Keratinocyte (primary cell): ENCODE results near the gene KDM3A. TPM values are rescaled to one million over a fixed set of nuclear protein-coding genes. Genes with fewer than 3 reads are reported as not detected.

Experiments
- DNase-seq: peaks from one replicate; pipeline ENCODE4 v3.0.0-alpha.2; 2011; ENCODE audit warnings: low read depth, missing footprints, low spot score
- FAIRE-seq: peaks from 2 replicates; lab custom pipeline; 2011; peaks lifted over from hg19 to GRCh38; lab: Jason Lieb, UNC
- H2AFZ ChIP-seq: 2 replicates; pipeline ENCODE4 v1.6.0; 2012; ENCODE audit warnings: low read length, control low read depth, inconsistent platforms; ENCODE audit not compliant: control insufficient read depth
- H3K27ac ChIP-seq: 2 replicates; pipeline ENCODE4 v1.5.1; 2011; ENCODE audit warnings: low read length; ENCODE audit not compliant: control insufficient read depth, insufficient read depth
- H3K27me3 ChIP-seq: 3 replicates; pipeline ENCODE4 v1.6.0; 2011; ENCODE audit warnings: low read length; ENCODE audit not compliant: control insufficient read depth, insufficient read depth; ENCODE audit errors: extremely low read depth
- H3K36me3 ChIP-seq, 2 experiments: 2 replicates in 1 of 2; 3 replicates in 1 of 2; pipeline ENCODE4 v1.5.1; 2011; ENCODE audit warnings: low read length in 2 of 2, mild to moderate bottlenecking in 1 of 2; ENCODE audit not compliant: control insufficient read depth in 2 of 2, insufficient read depth in 2 of 2; ENCODE audit errors: extremely low read depth in 1 of 2
- H3K4me1 ChIP-seq: 3 replicates; pipeline ENCODE4 v1.5.1; 2011; ENCODE audit warnings: low read length; ENCODE audit not compliant: control insufficient read depth, insufficient read depth; ENCODE audit errors: extremely low read depth
- H3K4me2 ChIP-seq: 3 replicates; pipeline ENCODE4 v1.6.0; 2011; ENCODE audit warnings: low read depth, low read length; ENCODE audit not compliant: control insufficient read depth, insufficient read depth; ENCODE audit errors: extremely low read depth
- H3K4me3 ChIP-seq, 3 experiments: fragments of 200-600 bp in 1 of 3; sonication (generic) in 1 of 3; 2 replicates in 2 of 3; 3 replicates in 1 of 3; pipeline ENCODE4 v1.5.1; 2011 to 2016; ENCODE audit warnings: low read length in 3 of 3, mild to moderate bottlenecking in 3 of 3, control low read depth in 2 of 3, inconsistent platforms in 1 of 3, low read depth in 1 of 3, mixed read lengths in 1 of 3, mixed run types in 1 of 3, moderate library complexity in 1 of 3; ENCODE audit not compliant: control insufficient read depth in 2 of 3, insufficient read depth in 2 of 3; ENCODE audit errors: extremely low read depth in 1 of 3
- H3K79me2 ChIP-seq: 2 replicates; pipeline ENCODE4 v1.6.0; 2012; ENCODE audit warnings: low read length; ENCODE audit not compliant: control insufficient read depth, insufficient read depth
- H3K9ac ChIP-seq: 3 replicates; pipeline ENCODE4 v1.6.0; 2011; ENCODE audit warnings: low read length; ENCODE audit not compliant: control insufficient read depth, insufficient read depth; ENCODE audit errors: extremely low read depth
- H3K9me1 ChIP-seq: 3 replicates; pipeline ENCODE4 v1.6.0; 2011; ENCODE audit warnings: low read length; ENCODE audit not compliant: control insufficient read depth, insufficient read depth; ENCODE audit errors: extremely low read depth
- H3K9me3 ChIP-seq: 2 replicates; pipeline ENCODE4 v1.5.1; 2012; ENCODE audit warnings: low read depth, low read length; ENCODE audit not compliant: control insufficient read depth
- H4K20me1 ChIP-seq: 3 replicates; pipeline ENCODE4 v1.6.0; 2011; ENCODE audit warnings: low read length; ENCODE audit not compliant: control insufficient read depth, insufficient read depth; ENCODE audit errors: extremely low read depth
- EZH2 ChIP-seq: IDR thresholded peaks from one replicate; pipeline ENCODE4 v1.6.1; 2012; ENCODE audit warnings: inconsistent platforms, mild to moderate bottlenecking, low read length, moderate library complexity
- dilution Hi-C: fragments of 300-500 bp; cut with MboI; formaldehyde crosslinking; loops from one replicate; pipeline ENCODE4 v1.7.0; 2020; ENCODE audit warnings: low sequenced_read_pairs; ENCODE audit not compliant: extremely low pct_ligation_motif_present
- polyA plus RNA-seq, 5 experiments: library from polyadenylated mRNA; depleted of rRNA in 3 of 5; stranded (reverse) in 3 of 5; stranded (forward) in 1 of 5; unstranded in 1 of 5; fragments of >200 nt; gene quantifications; 1 replicate in 1 of 5; 2 replicates in 3 of 5; 3 replicates in 1 of 5; pipeline versions ENCODE4 v1.2.1 to v1.2.3, GENCODE V29; 2011 to 2012; ENCODE audit warnings: missing spikeins in 2 of 5, low read depth in 1 of 5, low replicate concordance in 1 of 5
- TF ChIP-seq, protein P1 (sequence below), 3 experiments: IDR thresholded peaks in 1 of 3; conservative IDR thresholded peaks in 1 of 3; optimal IDR thresholded peaks in 1 of 3; 2 replicates in 2 of 3; 3 replicates in 1 of 3; pipeline versions ENCODE3 to v1.5.1; 2011; ENCODE audit warnings: low read length in 3 of 3, mild to moderate bottlenecking in 3 of 3, moderate library complexity in 2 of 3, control low read depth in 1 of 3, inconsistent platforms in 1 of 3; ENCODE audit not compliant: insufficient read depth in 2 of 3; ENCODE audit errors: extremely low read depth in 1 of 3

The KDM3A gene
- polyA plus RNA-seq, 1 donor (not counting 4 experiments of a cell fraction or from before 2014, with no cell fraction given), result 32.9 TPM

DNA sequence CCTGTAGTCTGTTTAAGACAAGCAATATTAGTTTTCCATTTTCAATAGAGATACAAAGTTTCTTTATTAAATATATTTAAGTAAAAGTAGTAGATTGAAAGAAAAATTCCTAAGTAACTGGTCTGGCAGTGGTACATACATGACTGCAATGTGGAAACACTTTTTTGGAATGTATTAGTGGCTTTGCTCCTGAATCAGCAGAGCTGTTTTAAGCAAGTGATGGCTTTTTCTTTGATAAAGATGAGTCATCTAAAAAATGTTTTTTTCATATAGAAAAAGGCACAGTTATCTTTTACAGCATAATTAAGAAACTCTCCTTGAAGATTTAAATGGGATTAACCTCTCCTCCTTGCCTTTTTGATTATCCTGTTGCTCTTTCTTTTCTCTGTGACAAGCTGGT, 34.9 kb downstream of the KDM3A start:
- no peaks in the 10 kb centered on the region for H3K79me2 ChIP-seq
- H3K4me3 ChIP-seq, result no peak overlapping the region
- peaks cover 17 to 24% of the 10 kb centered on the region in 2 experiments for H3K36me3 ChIP-seq
- no peaks in the 10 kb centered on the region for H3K4me1 ChIP-seq
- no peaks in the 10 kb centered on the region for H3K9me1 ChIP-seq
- no peak overlapping the region for H2AFZ ChIP-seq
- dilution Hi-C loops, result no loop called here
- H4K20me1 ChIP-seq, result no peaks in the 10 kb centered on the region
- H3K9me3 ChIP-seq, result no peaks in the 10 kb centered on the region
- H3K27me3 ChIP-seq, result no peaks in the 10 kb centered on the region
- H3K4me2 ChIP-seq, result no peak overlapping the region
- TF ChIP-seq, protein P1, sequence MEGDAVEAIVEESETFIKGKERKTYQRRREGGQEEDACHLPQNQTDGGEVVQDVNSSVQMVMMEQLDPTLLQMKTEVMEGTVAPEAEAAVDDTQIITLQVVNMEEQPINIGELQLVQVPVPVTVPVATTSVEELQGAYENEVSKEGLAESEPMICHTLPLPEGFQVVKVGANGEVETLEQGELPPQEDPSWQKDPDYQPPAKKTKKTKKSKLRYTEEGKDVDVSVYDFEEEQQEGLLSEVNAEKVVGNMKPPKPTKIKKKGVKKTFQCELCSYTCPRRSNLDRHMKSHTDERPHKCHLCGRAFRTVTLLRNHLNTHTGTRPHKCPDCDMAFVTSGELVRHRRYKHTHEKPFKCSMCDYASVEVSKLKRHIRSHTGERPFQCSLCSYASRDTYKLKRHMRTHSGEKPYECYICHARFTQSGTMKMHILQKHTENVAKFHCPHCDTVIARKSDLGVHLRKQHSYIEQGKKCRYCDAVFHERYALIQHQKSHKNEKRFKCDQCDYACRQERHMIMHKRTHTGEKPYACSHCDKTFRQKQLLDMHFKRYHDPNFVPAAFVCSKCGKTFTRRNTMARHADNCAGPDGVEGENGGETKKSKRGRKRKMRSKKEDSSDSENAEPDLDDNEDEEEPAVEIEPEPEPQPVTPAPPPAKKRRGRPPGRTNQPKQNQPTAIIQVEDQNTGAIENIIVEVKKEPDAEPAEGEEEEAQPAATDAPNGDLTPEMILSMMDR (optimal IDR thresholded peaks at IDR 0.05 in 1 of 3, IDR thresholded peaks at IDR 0.05 in 1 of 3, conservative IDR thresholded peaks at IDR 0.05 in 1 of 3; ENCODE audit: extremely low read depth in 1 of 3, insufficient read depth in 2 of 3, low read length in 3 of 3), result no peak
- no peak for TF ChIP-seq EZH2
- FAIRE-seq (no peak), DNase-seq (no peak)
- H3K9ac ChIP-seq, result no peak overlapping the region
- no peak overlapping the region for H3K27ac ChIP-seq

DNA sequence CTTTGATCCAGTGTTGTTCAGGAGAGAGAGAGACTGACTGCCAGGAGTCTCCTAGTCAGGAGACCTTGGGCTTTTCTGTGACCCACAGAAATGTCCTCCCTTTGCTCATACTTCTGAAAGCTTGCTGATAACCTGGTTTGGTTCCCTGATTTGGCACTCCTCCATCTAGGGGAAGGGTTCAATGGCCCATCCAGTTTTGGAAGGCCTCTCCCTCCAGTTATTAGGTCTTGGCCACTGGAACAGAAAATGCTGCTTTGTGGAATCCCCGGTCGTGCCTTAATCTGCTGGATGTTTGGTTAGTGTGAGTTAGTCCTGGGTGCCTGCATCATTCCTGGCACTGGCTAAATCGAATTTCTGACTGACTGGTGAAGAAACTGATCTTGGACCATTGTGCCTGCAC, 35.7 kb downstream of the KDM3A start:
- no peak for DNase-seq
- dilution Hi-C loops, result no loop called here
- Histone ChIP-seq H4K20me1 (no peaks in the 10 kb centered on the region), H3K4me2 (no peak overlapping the region), H3K9me3 (no peaks in the 10 kb centered on the region), H3K36me3 (peaks cover 17 to 24% of the 10 kb centered on the region in 2 experiments), H3K27me3 (no peaks in the 10 kb centered on the region), H3K9me1 (no peaks in the 10 kb centered on the region), H3K4me3 (no peak overlapping the region), H3K4me1 (peaks cover 2% of the 10 kb centered on the region), H2AFZ (no peak overlapping the region), H3K79me2 (no peaks in the 10 kb centered on the region), H3K27ac (no peak overlapping the region), H3K9ac (no peak overlapping the region)
- no peak for FAIRE-seq
- TF ChIP-seq, protein P1 (optimal IDR thresholded peaks at IDR 0.05 in 1 of 3, IDR thresholded peaks at IDR 0.05 in 1 of 3, conservative IDR thresholded peaks at IDR 0.05 in 1 of 3; ENCODE audit: extremely low read depth in 1 of 3, insufficient read depth in 2 of 3, low read length in 3 of 3), result no peak
- no peak for TF ChIP-seq EZH2
